ENCODE measurements around the gene AIP. TPM values are rescaled to one million over a fixed set of nuclear protein-coding genes. Genes with fewer than 3 reads are reported as not detected.
"Not testable (repeated sequence)": the region's sequence is repeated elsewhere in the genome, so short reads cannot be mapped to it uniquely, and the experiment has no call there.

Gene AIP
- total and polyA plus RNA-seq, 9 of the 15 experiments (the other 6 are each of a cell fraction or from before 2014, with no cell fraction given): 5.2 to 92.5 (median 52.7) TPM

DNA sequence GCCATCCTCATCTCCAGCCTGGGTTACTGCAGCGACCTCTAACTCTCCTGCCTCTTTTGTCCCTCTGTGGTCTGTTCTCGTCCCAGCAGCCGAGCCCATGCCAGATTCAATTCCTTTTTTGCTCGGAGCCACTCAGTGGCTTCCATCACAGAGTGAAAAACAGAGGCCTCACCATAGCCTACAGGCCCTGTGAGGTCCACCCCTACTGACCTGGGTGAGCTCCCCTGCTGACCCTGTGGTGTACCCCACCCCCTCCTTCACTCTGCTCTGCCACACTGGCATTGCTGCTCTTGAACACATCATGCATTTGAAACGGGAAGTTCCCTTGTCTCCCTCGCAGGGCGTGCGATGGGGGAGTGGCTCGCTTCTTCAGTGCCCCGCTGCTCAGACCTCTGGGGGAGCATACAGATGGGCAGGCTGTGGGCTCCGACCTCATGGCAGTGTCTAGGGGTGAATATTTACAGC is 2.1 kb downstream of the AIP start:
- DNase-seq (ENCODE audit: extremely low read depth in 1 of 4, low spot score in 3 of 4) (no peak), FAIRE-seq (no peak), ATAC-seq (no peak)
- POLR2A ChIA-PET: no interaction called here
- TF ChIP-seq NCOA1 (IDR thresholded peaks at IDR 0.05; ENCODE audit: low read depth): no peak
- 0 out of 2 replicates have a peak, but pooled peaks have one; percentile 36 for TF ChIP-seq MAX (CRISPR knock-in tag; IDR thresholded peaks at IDR 0.05)
- Histone ChIP-seq H3K9me3 (replicated peaks; ENCODE audit: control insufficient read depth, insufficient read depth, low read depth, low read length) (no peaks in the 10 kb centered on the region), H3K4me2 (ENCODE audit: insufficient read depth, low read length) (peak overlapping the region; percentile 78), H2AFZ (ENCODE audit: low read depth, low read length) (no peak overlapping the region), H3K9me1 (ENCODE audit: control insufficient read depth, insufficient read depth, low read length) (no peaks in the 10 kb centered on the region), H3K4me1 (replicated peaks in 1 of 2; ENCODE audit: control insufficient read depth in 2 of 2, insufficient read depth in 2 of 2, low read length in 2 of 2) (peaks cover 28 to 64% of the 10 kb centered on the region in 2 experiments), H3K9ac (ENCODE audit: insufficient read depth in 1 of 2, low read depth in 2 of 2, low read length in 2 of 2) (peak overlapping the region in 1 of 2 experiments; percentile 81; a peak in 2 of 4 replicates), H3K4me3 (no peak overlapping the region), H3K36me3 (ENCODE audit: control insufficient read depth, insufficient read depth, low read length) (peaks cover 25% of the 10 kb centered on the region; the same call in 1 of the 3 replicates), H3K27me3 (ENCODE audit: control insufficient read depth in 2 of 2, insufficient read depth in 2 of 2, low read length in 2 of 2) (no peaks in the 10 kb centered on the region), H3K79me2 (ENCODE audit: control insufficient read depth, insufficient read depth, low read length) (peaks cover 34% of the 10 kb centered on the region), H3K27ac (ENCODE audit: extremely low read depth, low read depth, low read length) (no peak overlapping the region), H4K20me1 (replicated peaks; ENCODE audit: control insufficient read depth, insufficient read depth, low read length) (no peaks in the 10 kb centered on the region)
- intact Hi-C loops (cut with micrococcal nuclease): loop anchor here (5.0 kb wide), 1 partner anchor 83 kb away; the partner anchor contains the start of genes PPP1CA and TBC1D10C
- in situ Hi-C loops (cut with MboI): no loop called here
- CTCF ChIA-PET (ENCODE audit: low intra/inter-chr PET ratio): no interaction called here
- 49% methylated on average over 11 of the region's 11 CpGs for WGBS (ENCODE audit: insufficient coverage, low coverage, missing lambda C conversion rate)
- BruUV-seq (replicated peaks): no TSS peak

GRCh38 chr11:67485873-67486361 is 3.1 kb downstream of the AIP start:
- WGBS (ENCODE audit: insufficient coverage, low coverage, missing lambda C conversion rate): 49% methylated on average over 7 of the region's 7 CpGs
- CTCF ChIA-PET (ENCODE audit: low intra/inter-chr PET ratio); H3K9me1 ChIP-seq (ENCODE audit: control insufficient read depth, insufficient read depth, low read length); H3K9me3 ChIP-seq (replicated peaks; ENCODE audit: control insufficient read depth, insufficient read depth, low read depth, low read length); H2AFZ ChIP-seq (ENCODE audit: low read depth, low read length); POLR2A ChIA-PET; H3K27ac ChIP-seq (ENCODE audit: extremely low read depth, low read depth, low read length); H3K27me3 ChIP-seq (ENCODE audit: control insufficient read depth in 2 of 2, insufficient read depth in 2 of 2, low read length in 2 of 2); H3K4me2 ChIP-seq (ENCODE audit: insufficient read depth, low read length); H3K4me3 ChIP-seq; in situ Hi-C loops (cut with MboI); intact Hi-C loops (cut with micrococcal nuclease); H4K20me1 ChIP-seq (replicated peaks; ENCODE audit: control insufficient read depth, insufficient read depth, low read length); BruUV-seq (replicated peaks): not testable (repeated sequence)
- peak overlapping the region in 1 of 2 experiments; percentile 32; a peak in 1 of 4 replicates for H3K9ac ChIP-seq (ENCODE audit: insufficient read depth in 1 of 2, low read depth in 2 of 2, low read length in 2 of 2)
- FAIRE-seq: peak; percentile 71
- peak; percentile 18; the same call in 1 of the 3 replicates for ATAC-seq
- peaks cover 28 to 75% of the 10 kb centered on the region in 2 experiments for H3K4me1 ChIP-seq (replicated peaks in 1 of 2; ENCODE audit: control insufficient read depth in 2 of 2, insufficient read depth in 2 of 2, low read length in 2 of 2)
- H3K36me3 ChIP-seq (ENCODE audit: control insufficient read depth, insufficient read depth, low read length): peaks cover 36% of the 10 kb centered on the region; the same call in 1 of the 3 replicates
- peak; percentile 42 to 69 (median 60) for DNase-seq (ENCODE audit: extremely low read depth in 1 of 4, low spot score in 3 of 4)
- H3K79me2 ChIP-seq (ENCODE audit: control insufficient read depth, insufficient read depth, low read length): peaks cover 34% of the 10 kb centered on the region
- TF ChIP-seq MEIS2 (IDR thresholded peaks at IDR 0.05; ENCODE audit: partially characterized antibody) (peak; percentile 25), YY1 (IDR thresholded peaks at IDR 0.05; ENCODE audit: borderline replicate concordance in 1 of 3, control insufficient read depth in 1 of 3, extremely low read depth in 1 of 3, insufficient read depth in 3 of 3, insufficient read length in 1 of 3, insufficient replicate concordance in 2 of 3, low read depth in 1 of 3, low read length in 2 of 3) (peak in 1 of 3 experiments; percentile 16), PKNOX1 (IDR thresholded peaks at IDR 0.05) (peak; percentile 82)
- TF ChIP-seq, protein P1, sequence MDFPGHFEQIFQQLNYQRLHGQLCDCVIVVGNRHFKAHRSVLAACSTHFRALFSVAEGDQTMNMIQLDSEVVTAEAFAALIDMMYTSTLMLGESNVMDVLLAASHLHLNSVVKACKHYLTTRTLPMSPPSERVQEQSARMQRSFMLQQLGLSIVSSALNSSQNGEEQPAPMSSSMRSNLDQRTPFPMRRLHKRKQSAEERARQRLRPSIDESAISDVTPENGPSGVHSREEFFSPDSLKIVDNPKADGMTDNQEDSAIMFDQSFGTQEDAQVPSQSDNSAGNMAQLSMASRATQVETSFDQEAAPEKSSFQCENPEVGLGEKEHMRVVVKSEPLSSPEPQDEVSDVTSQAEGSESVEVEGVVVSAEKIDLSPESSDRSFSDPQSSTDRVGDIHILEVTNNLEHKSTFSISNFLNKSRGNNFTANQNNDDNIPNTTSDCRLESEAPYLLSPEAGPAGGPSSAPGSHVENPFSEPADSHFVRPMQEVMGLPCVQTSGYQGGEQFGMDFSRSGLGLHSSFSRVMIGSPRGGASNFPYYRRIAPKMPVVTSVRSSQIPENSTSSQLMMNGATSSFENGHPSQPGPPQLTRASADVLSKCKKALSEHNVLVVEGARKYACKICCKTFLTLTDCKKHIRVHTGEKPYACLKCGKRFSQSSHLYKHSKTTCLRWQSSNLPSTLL (IDR thresholded peaks at IDR 0.05): 0 out of 2 replicates have a peak, but pooled peaks have one; percentile 32

Data from K562 (cell line).